GM06990 (cell line): ENCODE measurements around the gene TMA7B.

ENCODE experiments used
- DNase-seq: peaks from one replicate; pipeline ENCODE4 v3.0.0-alpha.2; 2011; ENCODE audit not compliant: insufficient read length; ENCODE audit errors: extremely low read depth
- H3K27me3 ChIP-seq: replicated peaks from 2 replicates; pipeline ENCODE4 v1.6.0; 2011; ENCODE audit warnings: low read length; ENCODE audit not compliant: control insufficient read depth, insufficient read depth
- H3K36me3 ChIP-seq: 2 replicates; pipeline ENCODE4 v1.5.1; 2011; ENCODE audit warnings: low read length; ENCODE audit not compliant: control insufficient read depth, insufficient read depth
- H3K4me3 ChIP-seq: replicated peaks from 2 replicates; pipeline ENCODE4 v1.5.1; 2011; ENCODE audit warnings: low read depth, mild to moderate bottlenecking, control low read depth, low read length
- TF ChIP-seq, protein P1 (sequence below): IDR thresholded peaks from 2 replicates; pipeline ENCODE4 v1.5.1; 2011; ENCODE audit warnings: low read length, control low read depth, mild to moderate bottlenecking, inconsistent platforms; ENCODE audit not compliant: insufficient read depth, poor library complexity, severe bottlenecking

Gene TMA7B

DNA sequence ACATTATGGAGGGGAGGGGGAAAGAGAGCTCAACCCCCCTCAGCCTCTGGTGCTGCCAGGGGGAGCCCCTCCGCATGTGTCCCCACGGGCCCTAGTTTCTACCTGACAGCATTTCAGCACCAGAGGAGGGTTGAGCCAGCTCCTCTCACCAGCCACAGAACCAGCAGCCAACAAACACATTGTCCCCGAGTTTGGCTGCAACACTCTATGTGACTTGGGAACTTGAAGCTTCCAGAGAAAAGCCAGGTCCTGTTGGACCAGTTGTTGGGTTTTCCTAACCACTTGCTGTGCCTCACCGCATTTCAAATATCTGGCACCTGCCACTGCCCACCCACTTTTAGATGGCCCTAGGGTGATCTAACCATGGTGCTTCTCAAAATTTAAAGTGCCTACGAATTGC, 13.5 kb downstream of the TMA7B start:
- TF ChIP-seq, protein P1, sequence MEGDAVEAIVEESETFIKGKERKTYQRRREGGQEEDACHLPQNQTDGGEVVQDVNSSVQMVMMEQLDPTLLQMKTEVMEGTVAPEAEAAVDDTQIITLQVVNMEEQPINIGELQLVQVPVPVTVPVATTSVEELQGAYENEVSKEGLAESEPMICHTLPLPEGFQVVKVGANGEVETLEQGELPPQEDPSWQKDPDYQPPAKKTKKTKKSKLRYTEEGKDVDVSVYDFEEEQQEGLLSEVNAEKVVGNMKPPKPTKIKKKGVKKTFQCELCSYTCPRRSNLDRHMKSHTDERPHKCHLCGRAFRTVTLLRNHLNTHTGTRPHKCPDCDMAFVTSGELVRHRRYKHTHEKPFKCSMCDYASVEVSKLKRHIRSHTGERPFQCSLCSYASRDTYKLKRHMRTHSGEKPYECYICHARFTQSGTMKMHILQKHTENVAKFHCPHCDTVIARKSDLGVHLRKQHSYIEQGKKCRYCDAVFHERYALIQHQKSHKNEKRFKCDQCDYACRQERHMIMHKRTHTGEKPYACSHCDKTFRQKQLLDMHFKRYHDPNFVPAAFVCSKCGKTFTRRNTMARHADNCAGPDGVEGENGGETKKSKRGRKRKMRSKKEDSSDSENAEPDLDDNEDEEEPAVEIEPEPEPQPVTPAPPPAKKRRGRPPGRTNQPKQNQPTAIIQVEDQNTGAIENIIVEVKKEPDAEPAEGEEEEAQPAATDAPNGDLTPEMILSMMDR: no peak
- H3K36me3 ChIP-seq: peaks cover 5% of the 10 kb centered on the region
- no peak overlapping the region for H3K4me3 ChIP-seq
- peaks cover 1% of the 10 kb centered on the region; the same call in 1 of the 2 replicates for H3K27me3 ChIP-seq
- DNase-seq: no peak

DNA sequence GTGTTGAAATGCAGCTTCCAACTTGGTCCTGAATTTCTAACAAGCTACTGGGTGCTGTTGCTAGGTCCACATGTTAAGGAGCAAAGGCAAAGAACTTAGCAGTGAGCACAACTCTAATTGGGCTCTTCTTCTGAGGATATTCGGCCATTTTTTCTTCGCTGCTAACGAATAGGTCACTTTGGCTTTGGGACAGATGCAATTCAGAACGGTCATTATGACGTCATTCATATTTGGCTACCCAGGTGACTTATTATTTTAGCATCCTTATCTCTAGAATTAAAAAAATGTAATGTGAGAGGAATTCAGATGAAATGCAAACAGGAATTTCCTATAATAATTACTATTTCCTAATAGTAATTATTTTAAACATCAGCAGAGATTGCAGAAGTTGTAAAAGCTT, 13.9 kb downstream of the TMA7B start:
- TF ChIP-seq, protein P1: no peak
- peaks cover 1% of the 10 kb centered on the region; the same call in 1 of the 2 replicates for H3K27me3 ChIP-seq
- DNase-seq: no peak
- no peak overlapping the region for H3K4me3 ChIP-seq
- peaks cover 5% of the 10 kb centered on the region for H3K36me3 ChIP-seq

DNA sequence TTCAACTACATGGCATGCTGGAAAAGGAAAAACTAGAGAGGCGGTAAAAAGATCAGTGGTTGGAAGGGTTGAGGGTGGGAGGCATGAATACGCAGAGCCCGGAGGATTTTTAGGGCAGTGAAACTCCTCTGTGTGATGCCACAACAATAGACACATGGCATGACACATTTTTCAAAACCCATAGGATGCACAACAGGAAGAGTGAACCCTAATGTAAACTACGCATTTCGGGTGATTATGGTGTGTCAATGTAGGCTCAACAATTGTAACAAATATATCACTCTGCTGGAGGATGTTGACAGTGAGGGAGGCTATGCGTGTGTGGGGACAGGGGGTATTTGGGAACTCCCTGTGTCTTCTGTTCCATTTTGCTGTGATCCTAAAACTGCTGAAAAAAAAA, 18.9 kb downstream of the TMA7B start:
- Histone ChIP-seq H3K4me3 (no peak overlapping the region), H3K27me3 (peaks cover 1% of the 10 kb centered on the region), H3K36me3 (no peaks in the 10 kb centered on the region)
- no peak for DNase-seq
- TF ChIP-seq, protein P1: no peak

DNA sequence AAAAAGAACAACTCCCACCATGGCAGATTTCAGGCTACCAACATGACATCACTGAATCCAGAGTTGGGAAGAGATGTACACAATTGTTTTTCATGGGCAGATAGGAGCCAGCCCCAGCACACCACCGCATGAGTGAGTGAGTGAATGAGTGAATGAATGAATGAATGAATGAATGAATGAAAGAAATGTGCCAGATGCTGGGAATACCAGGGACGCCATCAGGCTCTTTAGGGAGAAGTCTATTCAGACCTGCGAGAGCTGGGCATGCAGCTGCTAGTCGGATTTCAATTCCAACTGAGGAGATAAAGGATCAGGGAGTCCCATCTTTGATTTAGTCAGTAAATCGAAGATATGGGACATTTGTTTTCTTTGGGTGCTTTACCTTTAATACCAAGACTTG, 19.3 kb downstream of the TMA7B start:
- Histone ChIP-seq H3K36me3 (no peaks in the 10 kb centered on the region), H3K27me3 (peaks cover 1% of the 10 kb centered on the region), H3K4me3 (no peak overlapping the region)
- TF ChIP-seq, protein P1: no peak
- no peak for DNase-seq

DNA sequence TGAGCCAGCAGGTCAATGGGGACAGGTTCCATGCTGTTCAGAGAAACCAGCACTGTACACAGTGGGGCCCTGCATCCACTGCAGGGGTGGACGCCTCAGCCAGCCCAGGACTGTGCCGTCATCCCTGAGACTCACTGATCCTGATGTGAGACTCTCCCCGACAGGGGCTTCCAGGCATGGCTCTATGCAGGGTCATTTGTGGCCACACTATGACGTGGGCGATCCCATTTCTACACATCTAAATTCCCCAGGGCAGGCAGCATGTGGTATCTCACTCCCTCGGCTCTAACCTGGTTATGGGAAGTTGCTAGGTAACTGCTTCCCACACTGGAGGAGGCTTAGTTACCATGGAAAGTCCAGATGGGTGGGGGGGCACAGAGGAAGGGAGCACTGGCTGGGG, 20.4 kb downstream of the TMA7B start:
- TF ChIP-seq, protein P1: no peak
- peaks cover 1% of the 10 kb centered on the region for H3K27me3 ChIP-seq
- H3K4me3 ChIP-seq: no peak overlapping the region
- no peaks in the 10 kb centered on the region for H3K36me3 ChIP-seq
- DNase-seq: no peak

DNA sequence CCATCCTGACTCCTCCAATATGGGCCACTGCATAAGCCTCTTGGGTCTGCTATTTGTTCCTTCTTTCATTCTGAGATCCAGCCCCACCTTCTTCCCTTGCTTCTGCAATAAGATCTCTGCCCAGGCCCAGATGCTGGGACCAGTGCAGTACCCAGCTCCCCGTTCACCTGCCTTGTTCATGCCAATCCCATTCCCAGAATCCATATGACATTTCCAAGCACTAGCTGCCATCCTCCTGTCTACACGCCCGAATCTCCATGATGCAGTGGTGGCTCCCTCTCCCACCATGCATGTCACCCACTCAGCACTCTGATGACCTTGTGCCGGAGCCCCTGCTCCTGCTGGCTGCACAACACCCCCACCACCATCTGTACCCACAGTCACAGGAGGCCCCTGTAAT, 23.1 kb downstream of the TMA7B start:
- TF ChIP-seq, protein P1: no peak
- Histone ChIP-seq H3K4me3 (no peak overlapping the region), H3K36me3 (no peaks in the 10 kb centered on the region), H3K27me3 (no peaks in the 10 kb centered on the region; the same call in none of the 2 replicates)
- DNase-seq: no peak
